Uterus (tissue), 2 donors: ENCODE results near the gene OR52E4.

ENCODE experiments used
- POLR2A ChIP-seq, 2 donors: fragments of 450-650 bp; IDR thresholded peaks; one replicate each; pipeline ENCODE4 v1.6.1; 2016; ENCODE audit warnings: antibody characterized with exemption in 2 of 2, mild to moderate bottlenecking in 1 of 2, moderate library complexity in 1 of 2
- TF ChIP-seq, protein P1 (sequence below), 4 experiments: fragments of 200-600 bp in 2 of 4; fragments of 450-650 bp in 2 of 4; sonication (generic) in 2 of 4; IDR thresholded peaks; one replicate each; pipeline ENCODE4 v1.5.1; 2016 to 2019; ENCODE audit warnings: antibody characterized with exemption in 4 of 4, mild to moderate bottlenecking in 2 of 4, moderate library complexity in 1 of 4

DNA sequence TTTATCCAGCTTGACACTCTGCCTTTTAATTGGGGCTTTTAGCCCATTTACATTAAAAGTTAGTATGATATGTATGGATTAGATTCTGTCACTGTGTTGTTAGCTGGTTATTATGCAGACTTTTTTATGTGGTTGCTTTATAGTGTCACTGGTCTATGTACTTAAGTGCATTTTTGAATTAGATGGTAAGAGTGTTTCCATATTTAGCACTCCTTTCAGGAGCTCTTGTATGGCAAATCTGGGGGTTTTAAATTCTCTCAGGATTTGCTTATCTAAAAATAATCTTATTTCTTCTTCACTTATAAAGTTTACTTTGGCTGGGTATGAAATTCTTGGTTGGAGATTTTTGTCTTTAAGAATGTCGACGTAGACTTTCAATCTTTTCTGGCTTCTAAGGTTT, 42.7 kb upstream of the OR52E4 start:
- TF ChIP-seq, protein P1, sequence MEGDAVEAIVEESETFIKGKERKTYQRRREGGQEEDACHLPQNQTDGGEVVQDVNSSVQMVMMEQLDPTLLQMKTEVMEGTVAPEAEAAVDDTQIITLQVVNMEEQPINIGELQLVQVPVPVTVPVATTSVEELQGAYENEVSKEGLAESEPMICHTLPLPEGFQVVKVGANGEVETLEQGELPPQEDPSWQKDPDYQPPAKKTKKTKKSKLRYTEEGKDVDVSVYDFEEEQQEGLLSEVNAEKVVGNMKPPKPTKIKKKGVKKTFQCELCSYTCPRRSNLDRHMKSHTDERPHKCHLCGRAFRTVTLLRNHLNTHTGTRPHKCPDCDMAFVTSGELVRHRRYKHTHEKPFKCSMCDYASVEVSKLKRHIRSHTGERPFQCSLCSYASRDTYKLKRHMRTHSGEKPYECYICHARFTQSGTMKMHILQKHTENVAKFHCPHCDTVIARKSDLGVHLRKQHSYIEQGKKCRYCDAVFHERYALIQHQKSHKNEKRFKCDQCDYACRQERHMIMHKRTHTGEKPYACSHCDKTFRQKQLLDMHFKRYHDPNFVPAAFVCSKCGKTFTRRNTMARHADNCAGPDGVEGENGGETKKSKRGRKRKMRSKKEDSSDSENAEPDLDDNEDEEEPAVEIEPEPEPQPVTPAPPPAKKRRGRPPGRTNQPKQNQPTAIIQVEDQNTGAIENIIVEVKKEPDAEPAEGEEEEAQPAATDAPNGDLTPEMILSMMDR (IDR thresholded peaks at IDR 0.05) = no peak
- TF ChIP-seq POLR2A (IDR thresholded peaks at IDR 0.05) = no peak
